ENCODE data around the gene GTF2A1.
A peak's percentile ranks its signal among the peaks of the same experiment; 100 is the strongest.

The GTF2A1 gene

DNA sequence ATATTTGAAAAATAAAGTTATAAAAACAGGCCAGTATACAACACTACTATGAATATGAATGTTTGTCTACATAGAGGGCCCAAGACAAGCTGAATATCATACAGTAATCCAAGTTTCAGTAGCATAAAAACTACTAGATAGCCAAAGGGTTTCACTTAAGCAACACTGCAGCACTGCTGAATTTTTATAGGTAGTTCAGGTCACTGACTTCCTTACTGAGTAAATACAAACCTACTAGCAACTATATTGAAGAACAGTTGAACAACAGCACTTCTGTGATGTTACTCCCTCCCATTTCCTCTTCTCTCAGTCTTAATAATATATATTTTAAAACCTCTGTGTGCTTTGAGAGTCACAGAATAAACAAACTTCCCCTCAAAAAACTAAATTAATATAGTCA is 42.7 kb downstream of the GTF2A1 start:
- TF ChIP-seq, protein P1, sequence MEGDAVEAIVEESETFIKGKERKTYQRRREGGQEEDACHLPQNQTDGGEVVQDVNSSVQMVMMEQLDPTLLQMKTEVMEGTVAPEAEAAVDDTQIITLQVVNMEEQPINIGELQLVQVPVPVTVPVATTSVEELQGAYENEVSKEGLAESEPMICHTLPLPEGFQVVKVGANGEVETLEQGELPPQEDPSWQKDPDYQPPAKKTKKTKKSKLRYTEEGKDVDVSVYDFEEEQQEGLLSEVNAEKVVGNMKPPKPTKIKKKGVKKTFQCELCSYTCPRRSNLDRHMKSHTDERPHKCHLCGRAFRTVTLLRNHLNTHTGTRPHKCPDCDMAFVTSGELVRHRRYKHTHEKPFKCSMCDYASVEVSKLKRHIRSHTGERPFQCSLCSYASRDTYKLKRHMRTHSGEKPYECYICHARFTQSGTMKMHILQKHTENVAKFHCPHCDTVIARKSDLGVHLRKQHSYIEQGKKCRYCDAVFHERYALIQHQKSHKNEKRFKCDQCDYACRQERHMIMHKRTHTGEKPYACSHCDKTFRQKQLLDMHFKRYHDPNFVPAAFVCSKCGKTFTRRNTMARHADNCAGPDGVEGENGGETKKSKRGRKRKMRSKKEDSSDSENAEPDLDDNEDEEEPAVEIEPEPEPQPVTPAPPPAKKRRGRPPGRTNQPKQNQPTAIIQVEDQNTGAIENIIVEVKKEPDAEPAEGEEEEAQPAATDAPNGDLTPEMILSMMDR (IDR thresholded peaks at IDR 0.05; ENCODE audit: low read length) = no peak
- no peak for TF ChIP-seq EZH2 (IDR thresholded peaks at IDR 0.05; ENCODE audit: borderline replicate concordance, low read length)
- no peaks in the 10 kb centered on the region for H3K79me2 ChIP-seq (ENCODE audit: insufficient read depth, low read length)
- no peaks in the 10 kb centered on the region for H4K20me1 ChIP-seq (ENCODE audit: insufficient read depth, low read length)
- H2AFZ ChIP-seq (ENCODE audit: low read length) = no peak overlapping the region
- H3K4me3 ChIP-seq (ENCODE audit: low read depth, low read length, poor library complexity, severe bottlenecking) = no peak overlapping the region
- peaks cover 24% of the 10 kb centered on the region; the same call in 1 of the 2 replicates for H3K36me3 ChIP-seq (ENCODE audit: insufficient read depth, low read length)
- H3F3A ChIP-seq (ENCODE audit: insufficient read depth, low read length) = no peaks in the 10 kb centered on the region
- H3K27me3 ChIP-seq (ENCODE audit: insufficient read depth, low read length) = no peaks in the 10 kb centered on the region
- H3K9ac ChIP-seq (ENCODE audit: low read length) = no peak overlapping the region
- peak overlapping the region; percentile 38 for H3K27ac ChIP-seq (ENCODE audit: low read depth, low read length, poor library complexity, severe bottlenecking)
- H3K9me3 ChIP-seq (ENCODE audit: low read length) = no peaks in the 10 kb centered on the region
- H3K4me1 ChIP-seq (ENCODE audit: insufficient read depth, low read length, severe bottlenecking) = peaks cover 37% of the 10 kb centered on the region
- H3K4me2 ChIP-seq (ENCODE audit: low read length) = peak overlapping the region; percentile 37; the same call in 1 of the 2 replicates
- H3K9me2 ChIP-seq (ENCODE audit: low read depth, low read length) = no peaks in the 10 kb centered on the region

DNA sequence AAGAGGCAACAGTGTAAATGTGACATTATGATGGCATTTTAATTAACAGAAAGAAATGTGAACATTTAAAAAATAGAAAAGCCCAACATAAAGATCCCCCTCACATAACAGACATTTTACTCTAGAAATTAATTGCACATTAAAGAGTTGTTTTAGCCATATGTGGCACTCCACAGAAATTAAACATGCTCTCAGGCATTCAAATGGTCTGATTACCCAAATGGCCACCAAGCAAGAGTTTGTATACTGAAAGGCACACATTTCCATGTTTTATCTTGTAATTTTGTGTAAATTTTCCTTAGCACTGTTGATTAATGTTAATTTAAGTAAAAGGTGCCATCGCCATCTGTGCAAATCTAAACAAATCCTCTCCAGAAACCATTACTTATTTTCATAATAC is 43.5 kb downstream of the GTF2A1 start:
- H3K4me3 ChIP-seq (ENCODE audit: low read depth, low read length, poor library complexity, severe bottlenecking) = no peak overlapping the region
- H3K27me3 ChIP-seq (ENCODE audit: insufficient read depth, low read length) = no peaks in the 10 kb centered on the region
- H2AFZ ChIP-seq (ENCODE audit: low read length) = no peak overlapping the region
- H4K20me1 ChIP-seq (ENCODE audit: insufficient read depth, low read length) = no peaks in the 10 kb centered on the region
- H3F3A ChIP-seq (ENCODE audit: insufficient read depth, low read length) = no peaks in the 10 kb centered on the region
- no peaks in the 10 kb centered on the region for H3K9me3 ChIP-seq (ENCODE audit: low read length)
- H3K4me2 ChIP-seq (ENCODE audit: low read length) = peak overlapping the region; percentile 37; the same call in 1 of the 2 replicates
- no peak overlapping the region for H3K9ac ChIP-seq (ENCODE audit: low read length)
- peaks cover 20% of the 10 kb centered on the region; the same call in 1 of the 2 replicates for H3K36me3 ChIP-seq (ENCODE audit: insufficient read depth, low read length)
- peak overlapping the region; percentile 38 for H3K27ac ChIP-seq (ENCODE audit: low read depth, low read length, poor library complexity, severe bottlenecking)
- no peak for TF ChIP-seq EZH2 (IDR thresholded peaks at IDR 0.05; ENCODE audit: borderline replicate concordance, low read length)
- TF ChIP-seq, protein P1 (IDR thresholded peaks at IDR 0.05; ENCODE audit: low read length) = no peak
- no peaks in the 10 kb centered on the region for H3K9me2 ChIP-seq (ENCODE audit: low read depth, low read length)
- H3K79me2 ChIP-seq (ENCODE audit: insufficient read depth, low read length) = no peaks in the 10 kb centered on the region
- peaks cover 45% of the 10 kb centered on the region for H3K4me1 ChIP-seq (ENCODE audit: insufficient read depth, low read length, severe bottlenecking)

DNA sequence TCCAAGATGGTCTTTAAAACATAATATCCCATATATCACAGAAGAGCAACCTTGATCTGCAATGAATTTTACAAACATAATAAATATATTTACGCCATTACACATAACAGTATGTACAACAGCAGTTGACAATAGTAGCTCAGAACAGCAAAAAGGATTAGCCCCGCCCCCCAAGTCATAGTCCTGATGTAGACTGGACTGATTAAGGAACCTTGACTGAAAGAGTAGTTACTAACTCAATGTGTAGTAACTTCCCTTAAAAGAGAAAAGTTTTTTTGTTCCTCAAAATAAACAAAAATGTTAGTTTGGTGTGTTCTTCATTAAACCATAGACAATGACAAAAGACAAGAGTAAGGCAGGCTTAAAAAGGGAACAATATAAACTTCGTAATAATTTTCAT is 44.5 kb downstream of the GTF2A1 start:
- no peak overlapping the region for H2AFZ ChIP-seq (ENCODE audit: low read length)
- H3K4me3 ChIP-seq (ENCODE audit: low read depth, low read length, poor library complexity, severe bottlenecking) = no peak overlapping the region
- no peaks in the 10 kb centered on the region for H3K27me3 ChIP-seq (ENCODE audit: insufficient read depth, low read length)
- H3K4me2 ChIP-seq (ENCODE audit: low read length) = no peak overlapping the region
- peaks cover 10% of the 10 kb centered on the region; the same call in 1 of the 2 replicates for H3K36me3 ChIP-seq (ENCODE audit: insufficient read depth, low read length)
- peaks cover 55% of the 10 kb centered on the region for H3K4me1 ChIP-seq (ENCODE audit: insufficient read depth, low read length, severe bottlenecking)
- no peaks in the 10 kb centered on the region for H3K79me2 ChIP-seq (ENCODE audit: insufficient read depth, low read length)
- no peak for TF ChIP-seq EZH2 (IDR thresholded peaks at IDR 0.05; ENCODE audit: borderline replicate concordance, low read length)
- TF ChIP-seq, protein P1 (IDR thresholded peaks at IDR 0.05; ENCODE audit: low read length) = no peak
- no peaks in the 10 kb centered on the region for H4K20me1 ChIP-seq (ENCODE audit: insufficient read depth, low read length)
- no peaks in the 10 kb centered on the region for H3K9me2 ChIP-seq (ENCODE audit: low read depth, low read length)
- no peaks in the 10 kb centered on the region for H3K9me3 ChIP-seq (ENCODE audit: low read length)
- H3K9ac ChIP-seq (ENCODE audit: low read length) = no peak overlapping the region
- H3K27ac ChIP-seq (ENCODE audit: low read depth, low read length, poor library complexity, severe bottlenecking) = no peak overlapping the region
- no peaks in the 10 kb centered on the region for H3F3A ChIP-seq (ENCODE audit: insufficient read depth, low read length)
